Measurements from ENCODE around the gene PLCB2.

PLCB2 gene

DNA sequence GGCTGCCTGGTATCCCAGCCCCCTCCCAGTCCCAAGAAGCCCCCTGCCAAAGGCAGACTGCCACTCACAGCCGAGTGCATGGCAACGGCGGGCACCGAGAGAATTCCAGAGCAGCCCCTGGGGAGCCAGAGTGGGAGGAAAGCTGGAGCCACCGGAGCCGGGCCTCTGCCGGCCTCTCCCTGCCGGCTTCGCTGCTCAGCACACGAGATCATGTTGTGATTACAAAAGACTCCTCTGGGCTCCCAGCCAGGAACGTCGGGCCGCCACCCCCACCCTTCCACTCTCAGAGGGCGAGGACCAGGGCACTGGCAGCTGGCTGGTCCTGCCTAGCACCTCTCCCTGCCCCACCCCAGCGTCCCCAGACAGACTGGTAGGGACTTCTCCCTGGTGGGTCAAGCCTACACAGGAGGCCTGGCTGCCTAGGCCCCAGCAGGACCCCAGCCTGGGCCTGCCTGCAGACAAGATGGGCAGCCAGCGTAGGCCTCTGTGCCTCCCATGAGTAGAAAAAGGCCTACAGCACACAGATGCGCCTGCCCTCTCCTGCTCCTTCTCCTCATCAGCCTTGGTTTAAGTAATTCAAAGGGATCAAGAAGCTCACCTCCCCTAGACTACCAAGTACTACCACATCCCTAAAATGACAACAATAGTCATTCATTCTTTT, 33.1 kb upstream of the PLCB2 start, which contains the start of gene CCDC9B:
Gene CCDC9B (minus strand): TSS at position 200 of the 661 bp plus-strand sequence. CDS start 120 bp downstream, at position 80.
- peak; percentile 40 for DNase-seq

DNA sequence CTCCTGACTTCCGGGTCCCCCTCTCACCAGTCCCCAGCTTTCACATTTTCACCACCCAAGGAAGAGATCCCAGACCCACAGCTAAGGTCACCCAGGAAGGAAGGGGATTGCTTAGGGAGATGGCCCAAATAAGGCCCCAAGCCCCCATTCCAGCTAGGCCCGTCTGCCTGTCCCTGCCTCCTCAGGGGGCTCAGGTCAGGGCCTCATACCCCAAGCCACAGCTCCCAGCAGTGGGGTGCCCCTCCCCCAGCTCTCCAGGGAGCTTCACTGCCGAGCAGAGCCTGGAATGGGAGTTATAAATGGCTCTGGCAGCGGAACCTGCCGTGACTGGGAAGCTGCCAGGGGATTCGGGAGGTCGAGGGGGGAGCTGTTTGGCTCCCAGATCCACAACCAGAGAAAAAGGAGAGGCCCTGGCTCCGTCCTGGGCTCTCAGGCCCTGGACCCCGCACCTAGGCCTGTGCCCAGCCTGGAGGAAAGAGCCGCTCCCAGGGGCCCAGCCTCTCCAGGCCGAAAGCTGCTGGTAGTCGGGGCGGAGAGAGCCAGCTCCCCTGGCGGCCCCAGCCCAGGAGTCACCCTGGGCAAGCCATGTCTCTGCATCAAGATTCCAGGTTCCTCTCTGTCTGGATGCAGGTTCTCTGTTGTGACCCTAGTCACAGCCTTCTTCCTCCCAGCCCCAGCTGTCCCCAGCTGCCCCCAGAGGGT, 32.5 kb upstream of the PLCB2 start:
- DNase-seq: no peak

DNA sequence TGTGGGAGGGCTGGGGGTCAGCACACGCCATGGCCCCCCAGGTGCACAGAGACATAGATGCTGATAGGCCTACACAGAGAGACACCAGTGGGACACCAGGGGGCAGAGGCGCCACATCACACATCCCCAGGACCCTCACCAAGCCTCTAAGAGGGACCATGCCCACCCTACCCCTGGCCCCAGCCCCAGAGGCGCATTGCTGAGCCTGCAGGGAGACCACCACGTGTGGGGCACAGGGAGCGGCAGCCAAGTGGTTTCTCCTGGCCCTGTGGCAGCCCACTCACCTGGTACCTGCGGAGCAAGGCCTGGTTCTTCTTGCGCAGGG, 31.8 kb upstream of the PLCB2 start:
- no peak for DNase-seq

DNA sequence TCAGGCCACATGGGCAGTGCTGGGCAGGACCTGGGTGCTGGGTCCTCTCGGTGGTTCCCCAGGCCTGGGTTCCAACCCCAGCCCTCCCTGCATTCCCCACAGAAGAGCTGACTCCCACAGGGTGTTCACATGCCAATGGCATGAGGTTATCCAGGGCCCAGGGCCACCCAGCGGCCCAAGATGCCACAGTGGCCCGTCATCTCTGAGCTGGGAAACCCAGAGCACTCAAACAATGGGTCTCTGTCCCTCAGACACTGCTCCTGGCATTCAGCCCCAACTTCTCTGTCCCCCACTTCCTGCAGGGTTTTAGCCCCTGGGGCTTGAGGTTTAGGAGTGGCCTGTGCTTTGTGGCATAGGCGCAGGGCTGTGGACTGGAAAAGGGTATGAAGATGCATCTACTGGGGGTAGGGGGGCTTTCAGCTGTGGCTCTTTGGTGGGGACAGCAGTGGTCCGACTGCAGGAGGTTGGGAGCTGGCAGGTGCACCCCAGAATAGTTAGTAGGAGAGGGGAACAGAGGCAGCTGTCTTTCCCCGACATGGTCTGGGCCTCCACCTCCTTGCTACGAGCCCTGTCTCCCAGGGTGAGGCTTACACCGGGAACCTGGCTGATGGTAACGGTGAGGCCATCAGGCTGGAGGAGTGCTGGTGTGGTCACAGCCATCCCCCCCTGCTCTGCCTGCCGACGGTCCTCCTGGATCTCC, 31.3 kb upstream of the PLCB2 start:
- no peak for DNase-seq

DNA sequence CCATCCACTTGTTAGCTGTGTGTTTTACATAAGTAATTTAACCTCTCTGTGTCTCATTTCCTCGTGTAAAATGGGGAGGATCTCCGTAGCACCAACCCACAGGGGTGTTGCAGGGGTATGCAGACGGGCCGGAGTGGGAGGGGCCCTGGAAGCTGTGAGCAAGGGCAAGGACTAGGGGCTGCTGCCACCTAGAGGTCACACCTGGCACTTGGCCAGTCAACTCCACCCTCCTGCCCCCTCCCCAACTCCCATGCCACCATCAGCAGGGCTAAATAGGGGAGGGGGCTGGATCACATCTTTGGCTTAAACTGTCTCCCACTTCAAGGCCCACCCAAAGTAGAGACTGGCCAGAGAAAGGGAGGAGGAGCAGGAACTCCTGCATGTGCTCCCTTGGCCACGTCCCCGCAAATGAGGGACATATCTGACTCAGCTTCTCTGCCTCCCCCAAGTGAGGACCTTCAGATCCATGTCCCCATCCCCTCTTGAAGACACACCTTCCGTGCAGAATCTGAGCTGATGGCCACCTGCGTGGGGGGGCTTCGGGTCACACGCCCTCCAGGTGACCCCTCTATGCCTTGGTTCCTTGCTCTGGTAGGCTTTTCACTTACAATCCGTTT, 30.4 kb upstream of the PLCB2 start:
- DNase-seq: peak; percentile 20

DNA sequence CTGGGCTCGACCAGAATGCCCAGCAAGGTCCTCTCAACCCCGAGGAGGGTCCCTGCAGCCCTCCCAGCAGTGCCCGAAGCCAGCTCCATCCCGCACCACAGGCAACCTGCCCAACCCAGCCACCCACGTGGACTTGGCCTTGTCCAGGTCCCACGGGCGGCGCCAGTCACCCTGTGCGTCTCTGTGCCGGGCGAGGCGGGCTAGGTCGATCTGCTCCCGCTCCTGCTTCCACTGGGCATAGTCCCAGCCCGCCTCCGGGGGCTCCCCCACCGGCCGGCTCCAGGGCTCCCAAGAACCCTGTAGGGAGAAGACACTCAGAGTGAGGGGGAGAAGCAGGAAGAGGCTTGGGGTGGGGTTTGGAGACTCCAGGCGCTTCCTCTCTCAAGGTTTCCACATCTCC, 29.9 kb upstream of the PLCB2 start:
- no peak for DNase-seq

DNA sequence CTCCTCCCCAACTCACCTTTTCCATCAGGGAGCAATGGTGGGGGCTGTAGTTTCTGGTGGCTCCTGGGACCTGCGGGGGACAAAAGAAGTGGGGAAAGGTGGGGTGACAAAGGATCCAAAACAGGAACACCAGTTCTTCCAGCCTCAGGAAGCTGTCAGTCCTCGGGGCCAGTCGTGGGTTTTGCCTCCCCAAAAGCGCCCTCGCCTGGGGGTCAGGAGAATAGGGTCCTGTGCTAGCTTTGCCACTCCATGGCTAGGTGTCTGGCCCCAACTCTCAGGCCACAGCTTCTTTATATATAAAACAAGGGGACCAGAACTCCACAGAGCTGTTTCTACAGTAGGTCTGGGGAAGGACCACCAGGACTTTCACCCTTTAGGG, 29.0 kb upstream of the PLCB2 start:
- no peak for DNase-seq

DNA sequence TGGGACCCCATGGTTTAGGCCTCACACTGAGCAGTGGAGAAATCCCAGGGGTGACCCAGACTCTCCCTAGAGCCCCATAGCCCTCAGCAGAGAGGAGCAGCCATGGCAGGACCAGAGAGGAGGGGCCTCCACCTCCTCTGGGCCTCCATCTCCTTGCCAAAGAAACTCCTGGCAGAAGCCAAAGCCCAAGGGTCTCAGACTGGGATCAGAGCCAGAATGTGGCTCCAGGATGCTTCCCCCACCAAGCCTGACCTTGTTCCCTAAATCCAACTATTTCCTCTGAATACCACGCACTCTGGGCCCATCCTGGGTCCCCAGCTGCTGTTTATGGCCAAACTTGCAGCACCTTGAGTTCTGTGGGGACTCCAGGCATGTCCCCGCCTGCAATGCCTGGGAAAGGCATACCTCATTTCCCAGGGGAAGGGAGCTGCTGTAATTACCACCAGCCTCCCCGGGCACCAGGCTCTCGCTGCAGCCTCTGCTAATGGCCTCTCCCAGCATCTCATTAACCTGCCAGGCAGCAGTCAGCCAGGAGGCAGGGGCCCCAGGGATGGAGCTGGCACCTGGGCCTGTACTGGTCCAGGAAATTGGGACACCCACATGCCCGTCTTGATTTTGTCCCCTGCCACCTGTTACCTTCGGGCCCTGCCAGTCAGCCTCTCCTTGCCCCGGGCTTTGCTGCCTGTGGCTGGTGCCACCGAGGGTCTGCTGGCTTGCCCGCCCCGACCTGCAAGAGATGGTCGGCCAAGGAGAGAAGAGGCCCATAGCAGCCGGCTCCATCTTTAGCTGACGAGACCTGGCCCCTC, 28.4 kb upstream of the PLCB2 start:
- DNase-seq: peak; percentile 29

DNA sequence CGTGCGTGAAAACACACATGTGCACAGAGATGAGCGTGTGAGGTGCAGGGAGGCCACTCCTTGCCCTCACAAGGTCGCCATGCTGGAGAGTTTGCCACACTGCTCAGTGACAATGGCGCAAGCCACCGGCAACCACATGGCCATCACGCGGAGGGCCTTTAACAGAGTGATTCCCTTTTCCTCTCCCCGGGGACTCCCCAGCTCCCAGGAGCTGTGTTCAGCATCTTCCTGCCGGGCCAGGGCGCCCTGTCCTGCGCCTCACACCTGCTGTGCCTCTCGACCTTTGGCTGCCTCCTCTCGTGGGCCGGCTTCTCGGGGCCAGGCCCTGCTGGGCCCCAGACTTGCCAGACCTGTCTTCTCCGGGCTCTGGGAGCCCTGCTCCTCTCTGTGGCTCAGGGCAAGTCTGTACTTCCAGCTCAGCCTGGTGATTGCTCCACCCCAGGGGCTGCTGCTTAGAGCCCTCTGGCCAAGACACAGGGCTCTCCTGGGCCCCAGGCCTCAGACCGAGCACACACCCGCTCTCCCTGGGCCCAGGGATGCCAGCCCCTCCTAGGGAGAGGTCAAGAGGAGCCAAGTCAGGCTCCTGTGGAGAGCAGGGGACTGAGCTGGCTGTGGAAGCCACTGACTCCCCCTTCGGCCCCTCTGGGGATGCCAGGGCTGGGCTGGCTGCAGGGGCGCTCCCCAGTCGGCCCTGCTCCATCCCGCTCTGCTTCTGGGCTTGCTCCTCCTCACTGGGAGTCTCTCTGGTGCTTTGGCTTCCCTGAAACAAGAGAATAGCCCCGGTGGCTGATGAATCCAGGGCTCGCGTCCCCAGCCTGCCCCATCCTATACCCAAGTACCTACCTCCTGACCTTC, 27.4 kb upstream of the PLCB2 start:
- no peak for DNase-seq

DNA sequence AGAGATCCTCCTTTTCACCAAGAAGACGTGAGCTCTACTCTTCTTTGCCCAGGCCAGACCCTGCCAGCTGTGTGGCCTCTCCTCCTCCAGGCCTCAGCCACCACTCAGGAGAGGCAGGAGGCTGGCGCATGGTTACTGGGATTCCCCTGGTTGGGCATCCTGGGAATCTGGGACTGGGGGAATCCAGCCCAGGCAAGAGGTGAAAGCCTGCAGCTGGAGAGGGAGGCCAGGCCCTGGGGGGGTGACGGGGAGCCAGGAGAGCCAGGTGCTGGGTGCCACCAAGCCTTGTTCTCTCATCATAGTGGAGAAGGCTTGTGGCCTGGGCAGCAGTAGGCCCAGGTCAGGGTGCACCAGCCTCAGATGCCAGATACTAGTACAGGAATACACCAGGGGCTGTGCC, 26.8 kb upstream of the PLCB2 start:
- no peak for DNase-seq

DNA sequence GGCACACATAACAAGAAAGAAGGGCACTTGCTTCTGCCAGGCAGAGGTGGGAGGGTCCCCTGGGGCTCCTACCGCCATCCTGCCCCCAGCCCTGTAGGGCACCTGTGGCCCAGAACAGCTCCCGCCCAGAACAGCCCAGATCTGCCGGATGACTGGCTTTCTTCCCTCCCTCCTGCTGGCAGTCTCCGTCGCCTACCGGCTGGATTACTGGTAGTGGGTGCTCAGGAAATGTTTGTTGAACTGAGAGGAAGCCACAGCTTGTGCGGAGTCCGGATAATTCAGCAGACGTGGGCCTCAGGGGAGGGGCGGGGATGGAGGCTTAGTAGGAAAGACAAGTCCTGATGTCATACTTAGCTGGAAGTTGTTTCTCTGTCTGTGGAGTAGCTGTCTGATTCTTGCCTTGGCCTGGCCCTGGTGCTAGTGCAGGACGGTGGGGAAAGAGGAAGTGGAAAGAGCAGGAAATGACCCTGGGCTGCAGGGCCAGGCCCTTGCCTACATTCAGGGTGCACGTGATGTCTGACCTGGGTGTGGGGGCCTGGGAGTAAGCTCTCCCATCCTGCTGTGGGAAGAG, 26.3 kb upstream of the PLCB2 start:
- DNase-seq: no peak

DNA sequence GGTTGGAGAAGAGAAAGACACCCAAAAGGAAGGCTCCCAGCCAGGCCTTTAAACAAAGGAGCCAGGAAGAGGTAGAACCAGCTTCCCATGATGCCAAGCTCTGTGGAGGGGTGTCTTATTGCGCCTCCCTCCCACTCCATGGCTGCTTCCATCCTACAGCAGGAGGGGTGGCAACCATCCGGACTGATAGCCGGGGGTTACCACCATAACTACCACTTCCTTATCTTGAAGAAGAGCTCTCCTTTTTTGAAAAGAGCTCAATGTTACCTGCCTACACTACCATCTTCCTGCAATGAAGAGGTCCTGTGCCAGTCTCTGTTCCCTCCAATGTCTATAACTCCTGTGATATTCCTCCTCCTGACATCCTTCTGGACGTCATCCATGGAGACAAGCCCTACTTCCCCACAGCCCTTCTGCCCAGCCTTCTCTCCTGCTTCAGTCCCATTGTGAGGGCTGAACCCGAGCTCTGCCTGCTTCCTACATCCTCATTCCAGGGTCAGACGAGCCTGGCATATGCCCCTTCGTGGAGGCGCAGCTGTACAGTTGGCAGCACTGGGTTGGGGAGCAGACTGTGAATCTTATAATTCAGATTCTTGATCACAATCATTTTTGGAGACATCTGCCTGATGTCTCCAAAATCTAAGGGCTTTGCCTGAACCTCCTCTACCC, 24.5 kb upstream of the PLCB2 start:
- no peak for DNase-seq

DNA sequence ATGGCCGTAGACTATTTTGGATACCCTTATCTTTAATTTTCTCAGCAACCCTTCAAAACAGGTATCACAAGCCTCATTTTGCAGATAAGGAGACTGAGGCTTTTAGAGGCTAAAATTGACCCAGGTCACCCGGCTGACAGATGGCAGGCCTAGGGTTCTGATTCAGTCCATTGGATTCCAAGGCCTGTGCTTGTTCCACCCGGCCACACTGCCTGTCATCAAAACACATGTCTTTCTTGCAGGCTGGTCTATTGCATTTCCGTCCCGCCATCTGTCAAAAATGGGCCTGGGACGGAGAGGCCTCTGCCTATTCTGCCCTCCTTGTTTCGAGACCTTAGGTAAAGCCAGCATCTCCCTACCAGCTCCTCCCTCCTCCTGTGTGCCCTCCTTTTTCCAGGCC, 23.9 kb upstream of the PLCB2 start:
- DNase-seq: no peak

DNA sequence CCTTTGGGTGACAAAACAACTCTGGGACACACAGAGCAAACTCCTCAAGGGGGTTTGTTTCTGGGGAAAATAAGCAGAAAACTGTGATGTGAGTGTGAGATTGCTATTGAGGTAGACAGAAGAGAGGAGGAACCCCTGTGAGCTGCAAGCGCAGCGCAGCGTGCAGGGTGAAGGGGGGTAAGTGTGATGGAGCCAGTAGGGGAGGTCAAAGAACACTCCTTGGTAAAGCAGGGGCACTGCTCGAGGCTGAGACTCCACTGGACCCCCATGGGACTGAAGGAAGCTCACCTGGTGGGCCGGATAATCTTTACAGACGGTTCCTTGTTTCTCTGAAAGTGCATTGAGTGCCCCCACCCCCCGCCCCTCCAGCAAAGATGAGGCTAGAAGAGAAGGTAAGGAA, 23.3 kb upstream of the PLCB2 start:
- DNase-seq: no peak

DNA sequence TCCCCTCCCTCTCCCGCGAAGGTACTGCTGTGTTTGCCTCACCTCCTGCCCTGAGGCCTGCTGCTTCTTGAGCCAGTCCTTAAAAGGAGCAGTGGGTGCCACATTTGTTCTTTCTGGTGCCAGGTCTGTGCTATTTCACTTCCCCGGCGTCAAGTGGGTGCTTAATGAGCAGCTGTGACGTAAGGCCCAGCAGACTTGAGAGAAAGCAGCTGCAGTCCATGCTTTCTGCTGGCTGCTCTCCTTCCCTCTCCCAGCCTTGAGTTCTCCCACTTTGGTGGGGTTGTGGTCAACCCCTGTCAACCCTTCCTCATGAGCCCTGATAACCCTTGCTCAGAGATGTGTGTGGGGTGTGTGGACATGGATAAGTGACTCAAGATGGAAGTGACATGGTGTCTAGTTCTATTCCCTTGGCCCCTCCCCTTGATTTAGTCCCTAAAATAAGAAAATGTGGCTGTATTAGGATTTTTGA, 22.7 kb upstream of the PLCB2 start:
- no peak for DNase-seq

DNA sequence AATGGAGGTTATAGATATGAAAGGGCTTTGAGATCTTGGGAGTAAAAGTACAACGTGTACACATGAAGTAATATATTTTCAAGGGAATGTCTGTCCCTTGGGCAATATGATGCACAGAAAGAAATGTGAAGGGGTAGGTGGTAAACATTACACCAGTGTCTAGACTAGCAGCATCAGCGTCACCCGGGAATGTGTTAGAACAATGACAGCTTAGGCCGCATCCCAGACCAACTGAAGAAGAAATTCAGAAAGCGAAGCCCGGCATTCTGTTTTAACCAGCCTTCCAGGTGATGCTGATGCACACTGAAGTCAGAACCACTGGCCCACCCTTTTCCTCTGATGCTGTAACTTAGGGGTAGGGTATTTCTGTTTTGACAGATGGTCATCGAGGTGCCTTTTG, 22.1 kb upstream of the PLCB2 start:
- no peak for DNase-seq

DNA sequence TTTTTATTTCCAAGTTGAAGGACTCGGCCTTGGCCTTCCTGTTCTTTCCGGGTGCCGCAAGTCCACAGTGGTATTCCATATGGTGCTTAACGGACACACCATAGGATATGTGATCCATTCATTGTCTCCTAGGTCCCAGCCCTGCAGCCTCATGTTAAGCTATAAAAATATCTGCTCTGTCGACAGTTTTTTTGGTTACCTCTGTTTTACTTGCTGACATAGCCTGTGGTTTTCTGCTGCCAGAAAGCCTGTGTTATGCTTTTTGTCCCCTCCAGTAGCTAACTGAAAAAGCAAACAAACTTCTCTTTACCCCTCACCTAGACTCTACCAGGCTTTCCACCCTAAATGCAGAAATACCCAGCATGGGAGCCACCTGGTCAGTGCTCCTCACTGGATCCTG, 21.0 kb upstream of the PLCB2 start:
- DNase-seq: no peak

DNA sequence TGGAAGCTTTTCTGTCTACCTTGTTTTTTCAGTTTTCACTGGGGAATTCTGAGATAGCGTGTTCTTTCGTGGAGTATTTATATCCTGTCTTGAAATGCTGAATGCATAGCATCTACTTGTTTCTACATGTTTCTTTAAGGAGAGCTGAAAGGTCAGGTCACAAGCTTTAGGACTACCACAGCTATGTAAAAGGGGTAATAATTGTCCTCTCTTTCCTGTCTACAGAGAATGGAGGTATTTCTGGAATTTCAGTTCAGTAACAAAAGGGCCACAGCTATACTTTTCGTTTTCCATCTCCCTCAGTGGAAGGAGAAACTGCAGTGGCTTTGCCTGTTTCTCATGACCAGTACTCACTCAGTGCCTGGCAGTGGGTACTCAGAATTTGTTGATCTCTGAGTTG, 20.4 kb upstream of the PLCB2 start:
- no peak for DNase-seq

DNA sequence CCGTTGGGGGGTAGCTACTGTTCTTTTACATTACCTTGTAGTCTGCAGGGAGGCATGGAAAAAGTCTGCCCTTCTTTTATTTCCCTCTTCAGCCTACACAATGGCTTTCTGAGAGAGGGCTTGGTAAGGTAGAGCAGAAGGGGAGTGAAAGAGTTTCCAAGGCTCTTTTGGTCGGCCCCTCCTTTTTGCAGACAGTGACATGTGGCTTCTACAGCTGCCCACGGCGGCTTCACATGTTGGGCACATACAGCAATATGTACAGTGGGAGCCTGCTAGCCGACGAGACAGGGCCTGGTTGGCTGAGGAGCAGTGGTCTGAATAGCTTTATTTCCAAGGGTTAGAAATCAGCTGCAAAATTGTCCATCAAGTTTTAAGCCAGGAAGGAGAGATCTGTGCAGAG, 19.7 kb upstream of the PLCB2 start:
- DNase-seq: no peak

DNA sequence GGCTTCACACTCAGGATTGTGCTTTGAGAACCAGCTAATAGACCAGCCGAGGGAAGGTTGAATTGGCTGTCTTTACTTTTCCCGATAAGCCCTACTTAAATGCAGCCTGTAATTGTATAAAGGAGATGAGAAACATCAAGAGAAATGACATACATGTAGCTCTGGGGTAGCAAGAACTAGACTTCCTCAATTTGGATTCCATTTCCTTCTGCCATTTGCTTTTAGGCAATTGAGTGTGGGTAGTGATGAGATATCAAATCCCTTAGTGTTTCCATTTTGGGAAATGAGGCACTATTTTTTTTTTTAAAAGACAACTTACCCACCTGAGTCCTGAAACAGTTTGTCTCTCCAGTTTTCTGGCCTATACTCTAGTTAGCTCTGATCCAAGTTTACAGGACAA, 18.0 kb upstream of the PLCB2 start:
- DNase-seq: no peak

DNA sequence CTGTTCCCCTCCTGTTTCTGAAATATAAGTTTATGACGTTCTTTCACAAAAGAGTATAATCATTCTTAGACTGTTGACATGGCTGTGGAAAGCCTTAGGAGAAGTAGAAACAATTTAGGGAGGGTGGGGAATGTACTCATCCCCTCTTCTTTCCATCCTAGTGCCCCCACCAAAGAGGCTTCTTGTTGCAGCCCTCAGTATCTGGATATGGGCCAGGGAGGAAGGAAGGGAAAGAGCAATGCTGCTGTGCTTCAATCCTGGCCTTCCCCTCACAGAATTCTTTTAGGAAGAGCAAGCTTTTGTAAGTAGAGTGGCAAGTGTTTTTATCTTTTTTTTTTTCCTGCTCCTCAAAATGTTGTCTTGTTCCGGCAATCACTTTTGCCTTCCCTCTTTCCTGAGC, 17.5 kb upstream of the PLCB2 start:
- DNase-seq: no peak
